Measurements from ENCODE around the gene COQ9.

DNA sequence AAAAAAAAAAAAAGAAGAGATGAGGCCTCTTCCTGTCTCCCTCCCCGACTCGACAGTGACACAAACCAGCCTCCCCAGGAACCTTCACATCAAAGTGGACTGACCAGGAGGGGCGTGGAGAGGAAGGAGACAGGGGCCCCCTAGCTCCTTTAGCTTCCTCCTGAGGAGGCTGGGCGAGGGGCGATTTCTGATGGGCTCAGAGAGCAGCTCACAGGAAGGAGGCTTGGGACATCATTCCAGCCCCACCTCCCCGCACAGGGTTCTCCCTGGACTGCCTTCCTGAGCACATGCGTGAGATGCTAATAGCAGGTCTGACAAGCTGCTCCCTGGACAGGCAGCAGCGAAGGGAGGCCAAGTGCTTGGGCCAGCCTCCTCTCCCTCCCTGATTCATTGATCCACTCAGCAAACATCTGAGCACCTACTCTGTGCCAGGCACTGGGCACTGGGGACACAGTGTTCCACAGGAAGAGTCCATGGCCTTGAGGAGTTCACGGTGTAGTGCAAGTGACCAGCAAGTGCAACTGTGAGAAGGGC is 53.4 kb downstream of the COQ9 start:
- TF ChIP-seq, protein P1, sequence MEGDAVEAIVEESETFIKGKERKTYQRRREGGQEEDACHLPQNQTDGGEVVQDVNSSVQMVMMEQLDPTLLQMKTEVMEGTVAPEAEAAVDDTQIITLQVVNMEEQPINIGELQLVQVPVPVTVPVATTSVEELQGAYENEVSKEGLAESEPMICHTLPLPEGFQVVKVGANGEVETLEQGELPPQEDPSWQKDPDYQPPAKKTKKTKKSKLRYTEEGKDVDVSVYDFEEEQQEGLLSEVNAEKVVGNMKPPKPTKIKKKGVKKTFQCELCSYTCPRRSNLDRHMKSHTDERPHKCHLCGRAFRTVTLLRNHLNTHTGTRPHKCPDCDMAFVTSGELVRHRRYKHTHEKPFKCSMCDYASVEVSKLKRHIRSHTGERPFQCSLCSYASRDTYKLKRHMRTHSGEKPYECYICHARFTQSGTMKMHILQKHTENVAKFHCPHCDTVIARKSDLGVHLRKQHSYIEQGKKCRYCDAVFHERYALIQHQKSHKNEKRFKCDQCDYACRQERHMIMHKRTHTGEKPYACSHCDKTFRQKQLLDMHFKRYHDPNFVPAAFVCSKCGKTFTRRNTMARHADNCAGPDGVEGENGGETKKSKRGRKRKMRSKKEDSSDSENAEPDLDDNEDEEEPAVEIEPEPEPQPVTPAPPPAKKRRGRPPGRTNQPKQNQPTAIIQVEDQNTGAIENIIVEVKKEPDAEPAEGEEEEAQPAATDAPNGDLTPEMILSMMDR (IDR thresholded peaks at IDR 0.05), result no peak
- no peak for TF ChIP-seq POLR2A (IDR thresholded peaks at IDR 0.05)

Measured in tibial nerve (tissue), 3 donors.